ENCODE measurements around the gene TM9SF4.
"Not testable (repeated sequence)": the region's sequence is repeated elsewhere in the genome, so short reads cannot be mapped to it uniquely, and the experiment has no call there.

The TM9SF4 gene

DNA sequence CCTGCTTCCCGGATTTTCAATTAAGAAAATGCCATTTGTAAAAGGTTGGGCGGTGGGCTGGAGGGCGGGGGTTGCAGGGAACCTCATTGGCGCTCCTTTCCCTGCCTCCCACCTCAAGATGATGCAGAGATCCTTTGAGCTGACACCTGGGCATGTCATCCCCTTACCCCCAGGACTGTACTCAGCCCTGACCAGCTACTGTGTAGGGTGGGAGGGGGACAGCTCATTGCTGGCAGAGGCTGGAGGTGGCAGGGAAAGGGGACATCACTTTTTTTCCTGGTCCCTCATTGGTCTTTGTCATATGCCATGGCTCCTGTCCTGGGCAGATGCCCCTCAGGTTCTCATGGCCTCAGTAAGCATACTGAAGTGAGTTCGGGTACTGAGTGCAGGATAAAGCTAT lies 83.8 kb downstream of the TM9SF4 start:
- Histone ChIP-seq H3K4me1 (ENCODE audit: control insufficient read depth in 2 of 2, insufficient read depth in 2 of 2, low read length in 2 of 2) (peaks cover 7 to 11% of the 10 kb centered on the region in 2 donors), H3K36me3 (ENCODE audit: control insufficient read depth in 2 of 2, insufficient read depth in 2 of 2, low read length in 2 of 2) (peaks cover 28 to 40% of the 10 kb centered on the region in 2 donors)
- H3K4me3 ChIP-seq (ENCODE audit: low read length in 2 of 2); H3K27me3 ChIP-seq (ENCODE audit: control insufficient read depth in 2 of 2, insufficient read depth in 2 of 2, low read length in 2 of 2); H3K9me3 ChIP-seq (ENCODE audit: control insufficient read depth in 2 of 2, low read length in 2 of 2); H3K27ac ChIP-seq (ENCODE audit: low read depth in 2 of 2, low read length in 2 of 2); H3K9ac ChIP-seq (ENCODE audit: low read depth in 1 of 2, low read length in 2 of 2): not testable (repeated sequence)

DNA sequence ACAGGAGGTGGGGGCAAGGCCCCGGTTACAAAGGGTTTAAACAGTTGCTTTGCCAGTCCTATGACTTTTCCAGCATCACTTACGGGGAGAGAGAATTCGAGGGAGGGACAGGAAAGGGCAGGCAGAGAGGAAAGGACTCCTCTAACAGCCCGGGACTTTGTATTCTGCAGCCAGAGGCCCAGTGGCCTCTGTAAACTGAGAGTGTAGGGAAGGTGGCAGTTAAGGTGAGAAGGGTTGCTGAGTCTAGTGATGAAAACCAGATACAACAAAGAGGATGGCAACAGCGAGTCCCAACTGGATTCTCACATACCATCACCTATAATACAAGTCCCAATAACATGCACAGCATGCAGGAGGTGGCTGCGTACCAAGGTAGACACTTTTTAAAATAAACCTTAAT lies 84.5 kb downstream of the TM9SF4 start:
- Histone ChIP-seq H3K27ac (ENCODE audit: low read depth in 2 of 2, low read length in 2 of 2) (no peak overlapping the region), H3K27me3 (ENCODE audit: control insufficient read depth in 2 of 2, insufficient read depth in 2 of 2, low read length in 2 of 2) (no peaks in the 10 kb centered on the region), H3K9me3 (ENCODE audit: control insufficient read depth in 2 of 2, low read length in 2 of 2) (no peaks in the 10 kb centered on the region), H3K9ac (ENCODE audit: low read depth in 1 of 2, low read length in 2 of 2) (no peak overlapping the region), H3K4me1 (ENCODE audit: control insufficient read depth in 2 of 2, insufficient read depth in 2 of 2, low read length in 2 of 2) (peaks cover 6 to 9% of the 10 kb centered on the region in 2 donors), H3K4me3 (ENCODE audit: low read length in 2 of 2) (no peak overlapping the region), H3K36me3 (ENCODE audit: control insufficient read depth in 2 of 2, insufficient read depth in 2 of 2, low read length in 2 of 2) (peaks cover 33 to 45% of the 10 kb centered on the region in 2 donors)

DNA sequence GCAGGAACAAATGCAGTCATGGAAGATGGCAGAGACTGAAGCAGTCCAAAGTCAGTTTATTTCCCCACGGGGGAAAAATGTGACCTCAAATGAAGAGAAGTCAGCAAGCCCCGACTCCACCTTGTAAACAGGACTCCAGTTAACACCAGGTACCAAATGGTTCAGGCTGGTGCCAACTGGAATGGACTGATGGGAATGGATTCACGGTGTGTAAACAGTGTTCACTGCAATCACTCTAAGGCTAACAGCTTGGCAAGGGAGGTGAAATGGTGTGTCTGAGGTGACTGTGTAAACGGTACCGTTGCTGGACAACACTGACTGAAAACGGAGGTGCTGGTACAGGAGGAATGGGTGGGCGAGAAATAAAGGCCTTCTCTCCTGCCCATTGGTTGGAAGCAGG lies 86.1 kb downstream of the TM9SF4 start:
- no peaks in the 10 kb centered on the region for H3K27me3 ChIP-seq (ENCODE audit: control insufficient read depth in 2 of 2, insufficient read depth in 2 of 2, low read length in 2 of 2)
- H3K9ac ChIP-seq (ENCODE audit: low read depth in 1 of 2, low read length in 2 of 2), result no peak overlapping the region
- no peak overlapping the region for H3K4me3 ChIP-seq (ENCODE audit: low read length in 2 of 2)
- peaks cover 0 to 4% of the 10 kb centered on the region in 2 donors for H3K4me1 ChIP-seq (ENCODE audit: control insufficient read depth in 2 of 2, insufficient read depth in 2 of 2, low read length in 2 of 2)
- H3K9me3 ChIP-seq (ENCODE audit: control insufficient read depth in 2 of 2, low read length in 2 of 2), result no peaks in the 10 kb centered on the region
- H3K36me3 ChIP-seq (ENCODE audit: control insufficient read depth in 2 of 2, insufficient read depth in 2 of 2, low read length in 2 of 2), result peaks cover 42 to 55% of the 10 kb centered on the region in 2 donors
- no peak overlapping the region for H3K27ac ChIP-seq (ENCODE audit: low read depth in 2 of 2, low read length in 2 of 2)

DNA sequence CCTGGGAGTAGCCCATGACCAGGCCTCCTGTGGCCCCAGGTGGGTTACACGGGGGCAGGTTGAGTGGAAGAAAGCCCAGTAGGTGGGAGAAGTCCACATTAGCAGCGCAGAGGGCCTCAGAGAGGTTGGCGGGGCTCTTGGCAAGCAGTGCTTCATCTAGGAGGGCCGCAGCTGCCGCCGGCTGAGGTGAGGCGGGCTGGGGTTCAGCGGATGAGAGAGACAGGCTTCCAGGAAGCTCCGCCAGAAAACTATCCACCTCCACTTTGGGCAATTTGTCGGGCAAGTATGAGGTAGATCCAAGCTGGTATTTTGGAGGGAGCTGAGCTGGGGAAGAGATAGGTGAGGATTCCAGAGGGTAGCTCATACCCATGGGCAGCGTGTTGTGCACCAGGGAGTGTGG lies 87.1 kb downstream of the TM9SF4 start:
- not testable (repeated sequence) for H3K9ac ChIP-seq (ENCODE audit: low read depth in 1 of 2, low read length in 2 of 2); H3K27me3 ChIP-seq (ENCODE audit: control insufficient read depth in 2 of 2, insufficient read depth in 2 of 2, low read length in 2 of 2); H3K9me3 ChIP-seq (ENCODE audit: control insufficient read depth in 2 of 2, low read length in 2 of 2); H3K4me1 ChIP-seq (ENCODE audit: control insufficient read depth in 2 of 2, insufficient read depth in 2 of 2, low read length in 2 of 2); H3K4me3 ChIP-seq (ENCODE audit: low read length in 2 of 2); H3K27ac ChIP-seq (ENCODE audit: low read depth in 2 of 2, low read length in 2 of 2)
- peaks cover 50 to 63% of the 10 kb centered on the region in 2 donors for H3K36me3 ChIP-seq (ENCODE audit: control insufficient read depth in 2 of 2, insufficient read depth in 2 of 2, low read length in 2 of 2)

DNA sequence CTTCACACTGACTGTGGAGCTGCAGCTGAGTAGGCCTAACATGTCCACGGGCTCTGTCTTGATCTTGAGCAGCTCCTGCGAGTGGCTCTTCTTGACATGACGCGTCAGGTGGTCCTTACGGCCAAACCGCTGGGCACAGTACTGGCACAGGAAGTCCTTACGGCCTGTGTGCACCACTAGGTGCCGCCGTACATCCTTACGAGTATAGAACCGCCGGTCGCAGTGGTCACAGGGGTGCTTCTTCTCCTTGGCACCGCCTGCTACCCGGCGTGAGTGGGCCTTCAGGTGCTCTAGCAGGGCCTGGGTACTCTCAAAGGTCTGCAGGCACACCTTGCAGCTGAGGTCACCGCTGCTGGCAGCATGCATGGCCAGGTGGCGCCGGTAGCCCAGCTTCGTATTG lies 87.6 kb downstream of the TM9SF4 start:
- H3K27me3 ChIP-seq (ENCODE audit: control insufficient read depth in 2 of 2, insufficient read depth in 2 of 2, low read length in 2 of 2); H3K9me3 ChIP-seq (ENCODE audit: control insufficient read depth in 2 of 2, low read length in 2 of 2): not testable (repeated sequence)
- H3K36me3 ChIP-seq (ENCODE audit: control insufficient read depth in 2 of 2, insufficient read depth in 2 of 2, low read length in 2 of 2), result peaks cover 49 to 68% of the 10 kb centered on the region in 2 donors

DNA sequence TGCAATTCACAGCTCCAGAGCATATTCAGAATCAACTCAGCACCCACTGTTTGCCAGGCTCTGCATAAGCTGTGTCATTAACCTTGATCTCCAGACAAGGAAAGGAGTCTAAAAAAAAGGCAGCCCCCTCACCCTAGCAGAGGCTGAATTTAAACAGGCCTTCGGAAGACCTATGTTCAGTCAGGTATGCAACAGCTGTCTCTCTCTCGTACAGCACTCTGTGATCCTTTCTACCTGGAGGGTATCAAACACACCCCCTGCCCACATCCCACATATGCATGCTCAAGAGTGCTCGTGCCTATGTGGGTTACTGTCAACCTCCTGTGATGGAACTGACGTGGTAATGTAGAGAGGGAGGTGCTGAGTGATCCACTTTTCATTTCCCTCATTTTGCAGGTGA lies 89.5 kb downstream of the TM9SF4 start:
- Histone ChIP-seq H3K27ac (ENCODE audit: low read depth in 2 of 2, low read length in 2 of 2) (no peak overlapping the region), H3K4me1 (ENCODE audit: control insufficient read depth in 2 of 2, insufficient read depth in 2 of 2, low read length in 2 of 2) (peaks cover 10 to 14% of the 10 kb centered on the region in 2 donors), H3K9me3 (ENCODE audit: control insufficient read depth in 2 of 2, low read length in 2 of 2) (no peaks in the 10 kb centered on the region), H3K4me3 (ENCODE audit: low read length in 2 of 2) (no peak overlapping the region), H3K27me3 (ENCODE audit: control insufficient read depth in 2 of 2, insufficient read depth in 2 of 2, low read length in 2 of 2) (no peaks in the 10 kb centered on the region), H3K9ac (ENCODE audit: low read depth in 1 of 2, low read length in 2 of 2) (no peak overlapping the region), H3K36me3 (ENCODE audit: control insufficient read depth in 2 of 2, insufficient read depth in 2 of 2, low read length in 2 of 2) (peaks cover 49 to 75% of the 10 kb centered on the region in 2 donors)

More for the DNA sequence above, 87.6 kb downstream of the TM9SF4 start:
- not testable (repeated sequence) for H3K4me3 ChIP-seq (ENCODE audit: low read length in 2 of 2); H3K4me1 ChIP-seq (ENCODE audit: control insufficient read depth in 2 of 2, insufficient read depth in 2 of 2, low read length in 2 of 2); H3K9ac ChIP-seq (ENCODE audit: low read depth in 1 of 2, low read length in 2 of 2); H3K27ac ChIP-seq (ENCODE audit: low read depth in 2 of 2, low read length in 2 of 2)

DNA sequence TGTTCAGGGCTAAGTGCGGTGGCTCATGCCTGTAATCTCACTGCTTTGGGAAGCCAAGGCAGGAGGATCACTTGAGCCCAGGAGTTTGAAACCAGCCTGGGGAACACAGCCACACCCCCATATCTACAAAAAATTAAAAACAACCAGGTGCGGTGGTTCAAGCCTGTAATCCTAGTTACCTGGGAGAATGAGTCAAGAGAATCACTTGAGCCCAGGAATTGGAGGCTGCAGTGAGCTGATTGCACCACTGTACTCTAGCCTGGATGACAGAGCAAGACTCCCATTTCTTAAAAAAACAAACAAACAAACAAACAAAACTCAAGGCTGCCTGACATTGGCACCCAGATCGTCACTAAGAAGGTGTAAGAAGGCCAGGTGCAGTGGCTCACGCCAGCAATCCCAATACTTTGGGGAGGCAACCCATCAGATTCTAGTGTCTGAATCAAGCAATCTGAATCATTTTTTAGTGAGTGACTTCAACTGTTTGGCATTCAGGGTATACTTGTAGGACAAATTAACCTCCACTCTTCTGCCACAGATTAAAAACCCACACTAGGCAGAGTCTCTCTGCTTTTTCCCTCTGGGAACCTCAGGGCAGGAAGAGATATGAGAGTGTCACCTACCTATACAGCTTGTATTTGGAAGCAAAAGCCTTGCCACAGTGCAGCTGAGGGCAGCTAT lies 91.9 kb downstream of the TM9SF4 start:
- no peaks in the 10 kb centered on the region for H3K9me3 ChIP-seq (ENCODE audit: control insufficient read depth in 2 of 2, low read length in 2 of 2)
- H3K27ac ChIP-seq (ENCODE audit: low read depth in 2 of 2, low read length in 2 of 2), result no peak overlapping the region
- peaks cover 36 to 51% of the 10 kb centered on the region in 2 donors for H3K36me3 ChIP-seq (ENCODE audit: control insufficient read depth in 2 of 2, insufficient read depth in 2 of 2, low read length in 2 of 2)
- peaks cover 34 to 37% of the 10 kb centered on the region in 2 donors for H3K4me1 ChIP-seq (ENCODE audit: control insufficient read depth in 2 of 2, insufficient read depth in 2 of 2, low read length in 2 of 2)
- H3K9ac ChIP-seq (ENCODE audit: low read depth in 1 of 2, low read length in 2 of 2), result no peak overlapping the region
- H3K27me3 ChIP-seq (ENCODE audit: control insufficient read depth in 2 of 2, insufficient read depth in 2 of 2, low read length in 2 of 2), result no peaks in the 10 kb centered on the region
- no peak overlapping the region for H3K4me3 ChIP-seq (ENCODE audit: low read length in 2 of 2)

DNA sequence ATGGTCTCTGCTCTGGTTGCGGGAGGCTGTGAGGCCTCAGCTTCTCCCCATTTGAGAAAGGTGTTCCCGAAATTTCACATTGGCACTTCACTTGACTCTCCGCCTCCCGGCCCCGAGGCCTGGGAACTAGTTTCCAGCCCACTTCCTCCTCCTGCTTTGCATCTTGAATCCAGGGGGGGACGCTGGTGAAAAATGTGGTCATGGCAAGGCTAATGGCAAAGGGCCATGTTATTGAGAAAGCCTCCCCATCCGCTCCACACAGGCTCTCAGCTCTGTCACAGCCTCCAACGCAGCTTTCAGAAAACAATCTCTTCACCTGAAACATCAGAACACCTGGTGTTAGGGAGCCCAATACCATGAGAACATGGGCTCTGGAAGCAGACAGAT lies 92.5 kb downstream of the TM9SF4 start:
- no peak overlapping the region for H3K4me3 ChIP-seq (ENCODE audit: low read length in 2 of 2)
- H3K9ac ChIP-seq (ENCODE audit: low read depth in 1 of 2, low read length in 2 of 2), result no peak overlapping the region
- peaks cover 33 to 46% of the 10 kb centered on the region in 2 donors for H3K36me3 ChIP-seq (ENCODE audit: control insufficient read depth in 2 of 2, insufficient read depth in 2 of 2, low read length in 2 of 2)
- H3K4me1 ChIP-seq (ENCODE audit: control insufficient read depth in 2 of 2, insufficient read depth in 2 of 2, low read length in 2 of 2), result peaks cover 39 to 41% of the 10 kb centered on the region in 2 donors
- no peaks in the 10 kb centered on the region for H3K9me3 ChIP-seq (ENCODE audit: control insufficient read depth in 2 of 2, low read length in 2 of 2)
- H3K27ac ChIP-seq (ENCODE audit: low read depth in 2 of 2, low read length in 2 of 2), result no peak overlapping the region
- H3K27me3 ChIP-seq (ENCODE audit: control insufficient read depth in 2 of 2, insufficient read depth in 2 of 2, low read length in 2 of 2), result no peaks in the 10 kb centered on the region

DNA sequence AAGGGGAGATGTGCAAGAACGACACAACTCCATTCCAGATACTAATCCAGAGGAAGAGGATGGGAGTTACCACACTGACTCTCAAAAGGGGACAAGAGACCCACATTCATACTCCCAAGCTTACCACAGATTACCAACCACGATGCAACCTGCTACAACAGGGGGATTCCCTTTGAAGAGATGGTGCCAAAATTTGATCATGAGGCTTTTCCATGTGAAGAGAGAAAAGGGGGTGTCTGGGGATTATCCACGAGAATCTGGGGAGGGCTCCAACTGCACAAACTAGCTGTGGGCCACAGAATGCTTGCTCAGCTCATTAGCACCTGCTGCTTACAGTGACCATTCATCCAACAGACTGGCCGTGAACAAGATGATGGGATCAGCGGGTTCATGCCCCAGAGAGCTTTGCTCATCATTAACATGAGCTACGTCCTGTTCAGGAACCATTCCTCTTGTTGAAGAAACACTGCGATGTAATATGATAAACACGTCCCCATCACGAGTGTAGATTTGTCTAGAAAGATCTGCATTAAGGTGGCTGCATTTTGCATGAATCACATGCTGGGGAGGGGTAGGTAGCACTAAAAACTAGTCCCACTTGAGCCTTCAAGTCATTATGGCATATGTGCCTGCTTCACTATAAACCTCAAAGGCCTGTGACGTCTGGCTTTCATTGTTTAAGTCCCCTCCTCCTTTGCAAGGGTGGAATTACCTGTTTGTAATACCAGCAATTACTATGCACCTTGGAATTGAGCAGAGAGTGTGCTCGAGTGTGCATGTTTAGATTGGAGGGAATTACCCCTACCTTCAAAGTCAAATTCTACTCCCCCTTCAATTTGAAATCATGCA lies 94.1 kb downstream of the TM9SF4 start:
- H3K27me3 ChIP-seq (ENCODE audit: control insufficient read depth in 2 of 2, insufficient read depth in 2 of 2, low read length in 2 of 2), result no peaks in the 10 kb centered on the region
- H3K4me3 ChIP-seq (ENCODE audit: low read length in 2 of 2), result peak overlapping the region in 1 of 2 donors; percentile 43
- peak overlapping the region; percentile 81 to 82 for H3K27ac ChIP-seq (ENCODE audit: low read depth in 2 of 2, low read length in 2 of 2)
- H3K9ac ChIP-seq (ENCODE audit: low read depth in 1 of 2, low read length in 2 of 2), result peak overlapping the region; percentile 61 to 99
- H3K9me3 ChIP-seq (ENCODE audit: control insufficient read depth in 2 of 2, low read length in 2 of 2), result no peaks in the 10 kb centered on the region
- H3K36me3 ChIP-seq (ENCODE audit: control insufficient read depth in 2 of 2, insufficient read depth in 2 of 2, low read length in 2 of 2), result peaks cover 24 to 36% of the 10 kb centered on the region in 2 donors
- H3K4me1 ChIP-seq (ENCODE audit: control insufficient read depth in 2 of 2, insufficient read depth in 2 of 2, low read length in 2 of 2), result peaks cover 45 to 48% of the 10 kb centered on the region in 2 donors
